Glomerular endothelial cell (primary cell): ENCODE measurements around the gene CBX1. TPM values are rescaled to one million over a fixed set of nuclear protein-coding genes. Genes with fewer than 3 reads are reported as not detected.
"Not testable (repeated sequence)": the region's sequence is repeated elsewhere in the genome, so short reads cannot be mapped to it uniquely, and the experiment has no call there.

Source experiments
- DNase-seq: peaks from one replicate; pipeline ENCODE4 v3.0.0-alpha.2; 2011; ENCODE audit warnings: low read depth, low spot score; ENCODE audit errors: extremely low read depth
- total RNA-seq: library from RNA; depleted of rRNA; stranded (reverse); fragments of >200 nt; gene quantifications from 2 replicates; pipeline ENCODE4 v1.2.3, GENCODE V29; 2015

CBX1 gene
- total RNA-seq, 1 donor from 2014 or later = 65.3 TPM

DNA sequence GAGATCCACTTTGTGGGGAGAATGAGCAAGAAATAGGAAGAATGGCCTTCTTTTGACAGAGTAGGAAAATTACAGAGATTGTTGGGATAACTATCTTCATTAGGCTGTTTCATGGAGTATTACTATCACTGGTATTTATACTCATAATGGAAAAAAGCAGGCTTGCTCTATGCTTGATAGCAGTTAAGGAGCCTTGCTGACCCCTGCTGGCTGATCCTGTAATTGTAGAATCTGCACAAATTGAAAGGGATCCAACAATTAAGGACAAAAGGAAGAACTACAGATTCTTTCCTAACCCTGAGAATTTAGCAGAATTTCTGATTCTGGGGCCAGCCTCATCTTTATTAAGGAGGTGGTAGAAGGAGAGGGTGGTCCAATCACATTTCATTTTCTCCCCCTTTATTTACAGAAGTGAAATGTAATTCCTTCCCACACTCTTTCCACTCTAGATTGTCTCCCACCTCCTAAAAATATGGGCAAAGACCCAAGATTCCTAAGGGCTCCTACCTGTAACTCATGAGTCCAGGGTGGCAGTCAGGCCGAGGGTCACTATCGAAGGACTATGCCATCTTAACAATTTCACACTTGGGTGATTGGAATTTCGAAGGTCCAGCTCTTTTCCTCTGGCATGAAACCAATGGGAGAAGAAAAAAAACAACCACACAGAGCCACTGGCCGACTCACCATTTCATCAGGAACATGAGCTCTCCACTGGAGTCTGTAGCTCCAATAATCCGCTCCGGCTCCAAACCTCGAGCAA is 26.8 kb downstream of the CBX1 start:
- DNase-seq = no peak

DNA sequence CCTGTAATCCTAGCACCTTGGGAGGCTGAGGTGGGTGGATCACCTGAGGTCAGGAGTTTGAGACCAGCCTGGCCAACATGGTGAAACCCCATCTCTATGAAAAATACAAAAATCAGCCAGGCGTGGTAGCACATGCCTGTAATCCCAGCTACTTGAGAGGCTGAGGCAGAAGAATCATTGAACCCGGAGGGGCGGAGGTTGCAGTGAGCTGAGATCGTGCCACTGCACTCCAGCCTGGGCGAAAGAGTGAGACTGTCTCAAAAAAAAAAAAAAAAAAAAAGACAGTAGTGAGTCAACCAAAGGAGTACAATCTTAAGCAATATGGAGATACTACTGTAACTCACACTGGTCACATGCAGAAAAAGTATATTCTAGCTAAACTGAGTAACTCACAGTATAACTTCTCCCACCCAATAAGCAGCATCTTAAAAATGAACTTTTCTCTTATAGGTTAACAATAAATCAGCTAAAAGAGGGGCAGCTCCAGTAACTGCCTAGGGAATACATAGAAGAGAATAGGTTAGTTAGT is 27.6 kb downstream of the CBX1 start:
- not testable (repeated sequence) for DNase-seq

DNA sequence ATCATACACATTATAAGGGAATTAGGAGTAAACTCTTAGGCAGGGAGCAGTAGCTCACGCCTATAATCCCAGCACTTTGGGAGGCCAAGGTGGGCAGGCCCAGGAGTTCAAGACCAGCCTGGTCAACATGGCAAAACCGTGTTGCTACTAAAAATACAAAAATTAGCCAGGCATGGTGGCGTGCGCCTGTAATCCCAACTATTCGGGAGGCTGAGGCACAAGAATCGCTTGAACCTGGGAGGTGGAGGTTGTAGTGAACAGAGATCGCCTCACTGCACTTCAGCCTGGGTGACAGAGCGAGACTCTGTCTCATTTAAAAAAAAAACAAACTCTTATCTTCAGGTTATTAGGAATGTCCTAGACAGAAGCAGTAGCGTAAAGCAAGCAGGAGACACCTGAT is 28.5 kb downstream of the CBX1 start:
- DNase-seq = not testable (repeated sequence)

DNA sequence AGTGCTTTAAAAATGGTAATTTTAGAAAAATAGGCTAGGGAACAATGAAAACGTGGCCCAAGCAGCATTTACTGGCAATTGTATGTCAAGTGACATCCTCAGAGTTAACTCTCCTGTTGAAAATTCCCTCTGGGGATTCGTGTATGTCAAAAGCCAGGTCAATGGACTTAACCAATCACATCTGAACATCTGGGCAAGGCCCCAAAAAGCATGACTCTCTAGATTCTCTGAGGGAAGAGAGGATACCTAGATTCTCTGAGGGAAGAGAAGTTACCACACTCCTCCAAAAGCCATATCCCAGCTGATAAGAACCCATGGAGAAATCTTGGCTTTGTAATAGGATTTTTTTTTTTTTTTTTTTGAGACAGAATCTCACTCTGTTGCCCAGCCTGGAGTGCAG is 29.6 kb downstream of the CBX1 start:
- no peak for DNase-seq

DNA sequence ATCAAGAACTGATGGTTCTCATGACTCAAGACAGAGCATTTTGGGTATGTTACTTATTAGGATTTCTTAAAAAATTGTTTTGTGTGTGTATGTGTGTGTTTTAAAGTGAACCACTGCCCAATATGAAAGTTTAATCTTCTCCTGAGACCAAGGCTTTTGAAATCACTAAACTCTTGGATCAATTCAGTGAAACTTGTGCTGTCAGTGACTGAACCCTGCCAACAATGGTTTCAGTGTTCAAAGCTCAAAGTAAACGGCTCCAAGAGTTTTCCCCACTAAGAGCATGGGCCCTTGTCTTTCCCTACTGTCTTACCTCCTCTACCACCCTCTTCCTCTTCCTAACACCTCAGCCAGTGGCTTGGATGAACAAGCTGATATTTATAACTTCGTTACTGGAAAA is 31.1 kb downstream of the CBX1 start:
- DNase-seq = no peak

DNA sequence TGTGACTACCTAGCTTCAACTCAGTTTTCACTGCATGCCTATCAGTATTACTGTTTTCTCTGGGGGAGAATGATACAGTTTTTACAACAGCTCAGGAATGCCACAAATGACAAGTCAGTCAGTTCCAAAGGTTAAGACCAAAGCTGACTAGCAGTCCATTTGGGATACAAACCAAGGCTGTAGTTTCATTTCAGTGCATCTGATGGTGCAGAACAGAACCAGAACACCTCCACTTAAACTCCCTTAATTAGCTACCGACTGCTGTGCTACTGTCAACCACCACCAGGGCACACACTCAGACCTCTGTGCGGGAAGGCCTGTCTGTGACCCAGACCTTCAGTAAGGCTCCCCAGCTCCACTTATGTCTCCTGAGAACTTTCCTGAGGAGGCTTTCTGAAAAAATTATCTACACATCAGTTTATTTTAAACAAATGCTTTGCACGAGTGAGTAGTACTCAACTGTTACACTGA is 32.8 kb downstream of the CBX1 start:
- no peak for DNase-seq

DNA sequence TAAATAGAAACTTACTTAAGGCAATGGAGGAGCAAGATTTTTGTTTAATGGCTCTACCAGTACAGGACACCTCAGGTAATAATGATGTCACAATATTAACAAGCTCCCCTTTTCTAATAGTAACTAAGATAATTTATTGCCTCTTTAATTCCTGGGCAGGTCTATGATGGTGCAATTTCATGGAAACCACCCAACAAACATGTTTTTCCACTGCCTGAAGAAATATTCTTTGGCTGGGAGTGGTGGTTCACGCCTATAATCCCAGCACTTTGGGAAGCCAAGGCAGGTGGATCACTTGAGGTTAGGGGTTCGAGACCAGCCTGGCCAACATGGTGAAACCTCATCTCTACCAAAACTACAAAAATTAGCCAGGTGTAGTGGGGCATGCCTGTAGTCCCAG is 33.5 kb downstream of the CBX1 start:
- not testable (repeated sequence) for DNase-seq

DNA sequence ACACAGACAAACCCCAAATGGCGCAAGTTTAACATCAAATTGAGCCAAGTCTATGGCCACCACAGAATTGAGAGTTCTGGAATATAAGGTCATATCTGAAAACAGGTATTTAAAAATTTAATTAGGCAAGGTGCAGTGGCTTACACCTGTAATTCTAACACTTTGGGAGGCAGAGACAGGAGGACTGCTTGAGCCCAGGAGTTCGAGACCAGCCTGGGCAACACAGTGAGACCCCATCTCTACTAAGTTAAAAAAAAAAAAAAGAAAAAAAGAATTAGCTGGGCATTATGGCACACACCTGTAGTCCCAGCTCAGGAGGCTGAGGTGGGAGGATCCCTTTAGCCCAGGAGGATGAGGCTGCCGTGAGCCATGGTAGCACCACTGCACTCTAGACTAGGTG is 34.0 kb downstream of the CBX1 start:
- no peak for DNase-seq

DNA sequence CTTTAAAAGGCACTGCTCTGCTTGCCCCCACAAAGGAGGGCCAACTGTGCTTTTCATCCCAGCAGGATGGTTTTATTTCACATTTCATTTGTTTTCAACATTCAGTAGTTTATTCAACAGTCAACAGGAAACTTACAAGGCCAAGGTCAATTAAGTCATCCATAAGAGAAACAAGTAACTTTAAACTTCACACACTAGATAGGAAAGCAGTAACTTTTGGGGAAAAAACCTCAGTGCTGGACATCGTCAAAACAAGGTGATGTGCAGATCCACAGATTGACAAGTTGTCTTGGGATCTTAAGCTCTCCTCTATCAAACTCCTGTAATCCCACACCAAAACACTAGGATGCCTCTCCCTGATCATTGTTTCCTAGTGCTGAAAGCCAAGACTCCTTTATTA is 34.6 kb downstream of the CBX1 start:
- no peak for DNase-seq

DNA sequence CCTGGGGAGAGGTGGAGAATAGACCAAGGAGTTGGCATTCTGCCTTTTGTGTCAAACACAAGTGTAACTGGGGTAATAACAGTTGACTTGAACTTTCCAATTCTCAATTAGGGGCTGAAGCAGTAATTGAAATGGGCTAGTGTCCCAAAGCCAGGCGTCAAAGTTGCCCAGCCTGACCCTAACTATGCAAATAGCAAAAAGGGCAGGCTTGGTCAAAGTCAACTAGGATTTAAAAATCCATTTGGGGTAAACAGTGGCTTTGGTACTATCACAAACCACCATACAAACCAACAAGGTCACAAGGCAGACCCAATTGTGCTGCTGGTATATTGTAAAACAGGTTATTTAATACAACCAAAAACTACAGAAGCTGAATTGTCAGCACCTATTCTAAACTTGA is 35.1 kb downstream of the CBX1 start:
- DNase-seq = no peak

DNA sequence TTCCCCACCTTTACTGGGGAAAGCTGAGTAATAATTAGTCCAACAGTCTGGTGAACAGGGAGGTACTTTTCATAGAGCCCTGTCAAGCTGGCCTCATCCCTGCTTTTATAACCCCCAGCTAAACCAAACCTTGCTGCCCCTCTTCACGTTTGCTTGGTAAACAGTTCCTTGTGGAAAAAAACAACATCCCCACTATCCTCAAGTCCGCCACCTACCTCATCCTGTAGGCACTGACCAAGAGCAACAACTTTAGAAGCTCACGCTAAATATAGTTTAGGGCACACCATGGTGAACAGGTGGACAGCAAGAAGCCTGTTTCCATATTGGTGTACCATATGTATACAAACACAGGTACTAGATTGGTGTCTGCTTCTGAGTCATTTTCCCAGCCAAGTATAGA is 36.6 kb downstream of the CBX1 start:
- no peak for DNase-seq

DNA sequence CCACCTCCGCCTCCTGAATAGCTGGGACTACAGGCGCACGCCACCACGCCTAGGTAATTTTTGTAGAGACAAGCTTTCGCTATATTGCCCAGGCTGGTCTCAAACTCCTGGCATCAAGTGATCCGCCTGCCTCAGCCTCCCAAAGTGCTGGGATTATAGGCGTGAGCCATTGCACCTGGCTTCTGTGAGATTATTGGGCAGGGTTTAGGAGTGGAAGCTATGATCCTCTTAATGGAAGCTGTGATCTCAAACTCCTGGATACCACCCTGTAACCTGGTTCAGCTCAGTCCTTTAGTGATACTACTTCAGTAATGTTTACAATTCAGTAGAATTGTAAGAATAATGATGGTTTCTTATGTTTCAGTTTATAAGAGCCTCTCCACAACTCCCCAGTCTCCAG is 39.0 kb downstream of the CBX1 start:
- DNase-seq = no peak

DNA sequence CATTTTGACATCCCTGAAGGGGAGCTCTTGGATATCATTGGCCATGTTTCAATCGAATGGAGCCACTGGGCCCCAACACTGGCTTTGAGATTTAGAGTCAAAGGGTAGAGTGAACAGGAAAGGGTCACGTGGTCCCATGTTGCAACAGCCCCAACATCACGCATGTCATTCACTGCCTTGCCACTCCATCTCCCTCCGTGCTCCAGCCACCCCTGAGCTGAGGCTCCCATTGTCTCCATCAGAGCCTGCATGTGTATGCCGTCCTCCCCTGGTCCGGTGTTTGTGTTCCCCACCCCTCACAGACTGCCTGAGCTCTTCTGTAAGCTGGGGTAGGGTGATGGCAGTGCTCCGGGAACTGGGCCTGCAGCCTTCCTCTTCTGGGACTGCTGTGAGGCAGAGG is 41.0 kb downstream of the CBX1 start:
- no peak for DNase-seq

DNA sequence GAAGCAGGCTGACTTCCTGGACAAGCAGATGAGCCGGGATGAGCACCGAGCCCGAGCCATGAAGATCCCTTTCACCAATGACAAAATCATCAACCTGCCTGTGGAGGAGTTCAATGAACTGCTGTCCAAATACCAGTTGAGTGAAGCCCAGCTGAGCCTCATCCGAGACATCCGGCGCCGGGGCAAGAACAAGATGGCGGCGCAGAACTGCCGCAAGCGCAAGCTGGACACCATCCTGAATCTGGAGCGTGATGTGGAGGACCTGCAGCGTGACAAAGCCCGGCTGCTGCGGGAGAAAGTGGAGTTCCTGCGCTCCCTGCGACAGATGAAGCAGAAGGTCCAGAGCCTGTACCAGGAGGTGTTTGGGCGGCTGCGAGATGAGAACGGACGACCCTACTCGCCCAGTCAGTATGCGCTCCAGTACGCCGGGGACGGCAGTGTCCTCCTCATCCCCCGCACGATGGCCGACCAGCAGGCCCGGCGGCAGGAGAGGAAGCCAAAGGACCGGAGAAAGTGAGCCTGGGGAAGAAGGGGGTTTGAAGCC is 42.1 kb downstream of the CBX1 start:
- DNase-seq = no peak

DNA sequence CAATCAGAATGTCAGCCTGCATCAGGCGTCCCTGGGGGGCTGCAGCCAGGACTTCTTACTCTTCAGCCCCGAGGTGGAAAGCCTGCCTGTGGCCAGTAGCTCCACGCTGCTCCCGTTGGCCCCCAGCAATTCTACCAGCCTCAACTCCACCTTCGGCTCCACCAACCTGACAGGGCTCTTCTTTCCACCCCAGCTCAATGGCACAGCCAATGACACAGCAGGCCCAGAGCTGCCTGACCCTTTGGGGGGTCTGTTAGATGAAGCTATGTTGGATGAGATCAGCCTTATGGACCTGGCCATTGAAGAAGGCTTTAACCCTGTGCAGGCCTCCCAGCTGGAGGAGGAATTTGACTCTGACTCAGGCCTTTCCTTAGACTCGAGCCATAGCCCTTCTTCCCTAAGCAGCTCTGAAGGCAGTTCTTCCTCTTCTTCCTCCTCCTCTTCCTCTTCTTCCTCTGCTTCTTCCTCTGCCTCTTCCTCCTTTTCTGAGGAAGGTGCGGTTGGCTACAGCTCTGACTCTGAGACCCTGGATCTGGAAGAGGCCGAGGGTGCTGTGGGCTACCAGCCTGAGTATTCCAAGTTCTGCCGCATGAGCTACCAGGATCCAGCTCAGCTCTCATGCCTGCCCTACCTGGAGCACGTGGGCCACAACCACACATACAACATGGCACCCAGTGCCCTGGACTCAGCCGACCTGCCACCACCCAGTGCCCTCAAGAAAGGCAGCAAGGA is 42.7 kb downstream of the CBX1 start:
- no peak for DNase-seq

DNA sequence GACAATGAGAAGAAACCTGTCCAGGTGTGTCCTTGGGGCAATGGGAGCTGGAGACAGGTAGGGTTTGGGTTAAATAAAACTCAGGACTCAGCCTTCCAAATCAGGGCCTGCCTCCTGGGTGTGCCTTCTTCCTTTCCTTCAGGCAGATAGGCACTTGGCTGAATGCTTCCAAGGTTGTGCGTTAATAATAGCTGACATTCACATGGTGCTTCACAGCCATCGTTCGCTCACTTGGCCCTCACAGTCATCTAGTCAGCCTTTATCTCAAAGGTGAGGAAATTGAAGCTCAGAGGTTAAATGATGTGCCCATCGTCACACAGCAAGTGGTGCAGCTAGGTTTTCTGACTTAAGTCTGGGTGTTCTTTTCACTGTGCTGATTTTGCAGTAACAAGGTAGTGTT is 43.7 kb downstream of the CBX1 start:
- no peak for DNase-seq

DNA sequence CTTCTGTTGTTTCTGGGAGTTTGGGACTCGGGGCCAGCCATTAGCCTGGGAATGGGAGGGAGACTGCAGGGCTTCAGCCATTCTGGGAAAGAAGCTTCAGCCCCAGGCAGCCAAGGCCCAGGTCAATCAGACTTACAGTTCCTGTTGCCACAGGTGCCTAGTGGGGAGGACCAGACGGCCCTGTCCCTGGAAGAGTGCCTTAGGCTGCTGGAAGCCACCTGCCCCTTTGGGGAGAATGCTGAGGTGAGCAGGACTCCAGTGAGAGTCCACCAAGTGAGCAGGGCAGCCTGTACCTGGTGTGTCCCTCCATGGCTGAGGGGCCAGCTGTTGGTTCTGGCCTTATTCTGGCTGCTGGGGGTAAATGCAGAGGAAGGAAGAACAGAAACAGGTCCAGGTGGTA is 44.4 kb downstream of the CBX1 start:
- DNase-seq = no peak

DNA sequence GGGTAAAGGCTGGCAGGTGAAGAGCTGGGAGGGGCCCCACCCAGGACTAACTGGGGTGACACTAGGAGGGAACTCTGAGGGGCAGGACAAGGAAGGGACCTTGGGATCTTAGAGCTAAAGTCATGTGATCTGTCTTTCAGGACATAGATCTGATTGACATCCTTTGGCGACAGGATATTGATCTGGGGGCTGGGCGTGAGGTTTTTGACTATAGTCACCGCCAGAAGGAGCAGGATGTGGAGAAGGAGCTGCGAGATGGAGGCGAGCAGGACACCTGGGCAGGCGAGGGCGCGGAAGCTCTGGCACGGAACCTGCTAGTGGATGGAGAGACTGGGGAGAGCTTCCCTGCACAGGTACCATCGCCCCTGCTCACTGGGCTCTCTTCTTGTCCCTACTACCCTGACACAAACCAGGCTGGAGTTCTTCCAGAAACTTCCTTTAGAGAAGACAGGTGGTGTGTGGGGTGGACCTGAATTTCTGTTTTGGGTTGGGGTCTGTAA is 45.0 kb downstream of the CBX1 start:
- DNase-seq = no peak

DNA sequence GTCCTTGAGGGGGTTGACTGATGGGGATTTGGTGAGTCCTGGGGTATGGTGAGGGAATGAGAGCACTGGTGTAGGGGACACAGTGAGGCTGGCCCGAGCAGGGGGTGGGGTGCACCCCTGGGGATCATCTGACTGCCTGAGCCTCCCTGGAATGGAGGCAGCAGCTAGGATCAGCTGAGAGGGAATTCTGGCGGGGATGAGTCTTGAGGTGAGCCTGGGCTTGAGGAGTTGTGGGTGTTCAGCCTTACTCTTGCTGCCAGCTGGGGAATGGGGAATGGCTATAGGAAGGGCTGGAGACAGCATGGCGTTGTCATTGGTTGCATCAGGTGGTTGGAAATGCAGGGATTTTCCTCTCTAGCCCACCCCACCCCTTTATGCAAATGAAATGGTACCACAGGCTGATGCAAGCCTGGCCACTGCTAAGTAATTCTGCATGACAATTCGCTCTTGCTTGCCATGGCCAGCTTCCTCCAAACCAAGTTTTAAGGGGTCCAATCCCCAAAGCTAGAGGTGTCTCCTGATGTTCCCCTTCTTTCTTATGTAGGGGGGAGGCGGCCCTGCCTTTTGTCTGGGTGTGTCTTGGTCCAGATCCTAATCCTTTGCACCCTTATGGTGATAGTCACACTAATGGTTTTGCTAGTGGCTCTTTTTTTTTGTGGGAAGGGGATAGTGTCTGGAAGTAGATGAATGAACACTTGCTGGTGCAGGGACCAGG is 45.6 kb downstream of the CBX1 start:
- DNase-seq = no peak

DNA sequence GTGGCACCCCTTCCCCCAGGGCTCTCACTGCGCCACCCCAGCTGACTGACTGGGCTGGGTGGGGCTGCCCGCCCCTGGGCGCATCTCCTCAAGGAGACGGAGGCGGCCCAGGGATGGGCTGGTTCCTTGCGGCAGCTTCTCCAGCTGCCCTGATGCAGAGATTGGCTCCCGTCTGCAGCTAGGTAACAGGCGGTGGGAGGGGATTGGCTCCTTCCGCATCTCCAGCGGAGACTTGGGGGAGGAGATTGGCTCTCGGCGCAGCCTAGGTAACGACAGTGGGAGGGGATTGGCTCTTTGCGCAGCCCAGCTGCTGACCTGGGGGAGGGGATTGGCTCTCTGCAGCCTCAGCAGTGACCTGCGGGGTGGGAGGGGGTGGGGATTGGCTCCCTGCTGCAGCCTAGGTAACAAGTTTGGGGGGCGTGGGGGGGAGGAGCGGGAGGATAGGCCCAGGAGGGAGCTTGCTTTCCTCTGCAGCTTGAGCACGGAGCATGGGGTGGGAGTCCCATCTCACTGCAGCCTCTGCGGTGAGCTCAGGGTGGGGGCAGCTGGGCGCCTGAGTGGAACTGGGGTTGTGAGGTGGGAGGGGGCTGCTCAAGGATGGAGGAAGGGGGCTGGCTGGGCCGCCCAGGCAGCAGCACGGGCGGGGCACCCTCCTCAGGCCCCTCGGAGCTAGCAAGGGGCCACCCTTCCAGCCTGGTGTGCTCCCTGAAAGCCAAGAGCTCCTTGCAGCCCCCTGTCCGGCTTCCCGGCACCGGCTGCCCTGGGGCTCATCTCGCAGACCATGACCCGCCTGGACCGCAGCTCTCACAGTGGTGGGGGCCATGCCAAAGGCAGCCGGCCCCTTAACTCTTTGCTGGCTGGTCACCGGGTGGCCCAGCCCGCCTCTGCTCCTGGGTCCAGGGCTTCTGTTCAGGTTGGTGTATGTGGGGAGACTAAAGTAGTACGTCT is 46.8 kb downstream of the CBX1 start:
- no peak for DNase-seq
